NCI-H146 treated with DMSO at 0.1 percent for 48 hours (cell line): Measurements from ENCODE around the gene CABYR.
A peak's percentile ranks its signal among the peaks of the same experiment; 100 is the strongest.

ENCODE experiments used
- DNase-seq: peaks from one replicate; lab custom pipeline; 2025; ENCODE audit not compliant: unreplicated experiment; lab: John Stamatoyannopoulos, UW

Gene CABYR

DNA sequence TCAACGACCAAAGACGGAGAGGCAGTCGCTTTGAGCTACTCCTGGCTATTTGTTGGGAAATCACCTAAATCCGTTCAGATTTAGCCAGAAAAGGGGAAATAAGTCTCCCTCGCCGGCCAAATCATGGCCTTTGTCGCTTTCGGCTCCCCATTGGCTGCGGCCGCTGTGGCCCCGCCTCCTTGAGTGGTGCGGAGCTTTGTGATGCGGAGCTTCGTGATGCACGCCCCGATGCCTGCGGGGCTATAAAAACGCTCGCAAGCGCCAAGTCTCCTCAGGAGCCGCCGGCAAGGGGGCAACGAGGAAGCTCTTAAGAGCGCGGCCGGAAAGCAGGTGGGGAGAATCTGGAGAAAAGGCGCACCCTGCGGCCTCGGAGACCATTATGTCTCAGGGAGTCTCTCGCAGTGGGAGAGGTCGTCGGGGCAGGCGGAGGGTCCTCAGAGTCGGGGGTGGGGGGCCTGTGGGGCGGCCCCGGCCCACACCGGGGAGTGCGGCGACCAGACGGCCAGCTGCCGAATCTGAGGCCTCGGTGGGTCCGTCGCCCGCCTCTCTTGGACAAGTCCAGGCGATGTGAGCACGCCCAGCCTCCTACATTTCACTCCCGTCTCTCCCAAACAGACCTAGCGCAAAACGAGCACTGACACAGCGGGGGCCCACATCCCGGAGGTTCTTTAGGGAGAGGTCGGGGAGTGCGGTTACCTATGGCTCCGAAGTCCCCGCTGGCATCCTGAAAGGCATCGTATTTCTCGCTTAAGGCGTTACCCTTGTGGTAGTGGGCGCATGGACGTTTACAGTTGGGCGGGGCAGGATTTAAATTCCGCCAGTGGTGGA, at the start of gene CABYR:
Gene CABYR (plus strand): TSS at position 274 of the 828 bp plus-strand sequence. CDS start 4,053 bp downstream, outside the sequence.
- DNase-seq: peak; percentile 89

DNA sequence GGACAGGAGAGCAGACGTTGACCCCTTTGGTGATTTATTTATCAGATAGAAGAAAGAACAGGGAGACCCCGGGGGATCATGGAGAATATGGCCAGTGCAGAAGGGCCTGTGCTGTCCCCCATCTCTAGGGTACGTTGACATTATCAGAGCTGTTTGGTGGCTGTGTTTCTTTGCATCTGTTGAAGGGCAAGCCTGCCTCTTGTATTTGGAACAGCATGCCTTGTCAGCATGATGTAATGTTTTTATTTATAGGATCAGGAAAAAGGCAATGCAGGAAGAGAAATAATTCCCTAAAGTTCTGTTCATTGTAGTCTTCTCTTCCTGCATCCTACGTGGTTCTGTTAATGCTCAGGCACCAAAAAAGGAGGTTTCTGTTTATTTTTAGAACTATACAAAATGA, 49.8 kb upstream of the CABYR start:
- DNase-seq: no peak

DNA sequence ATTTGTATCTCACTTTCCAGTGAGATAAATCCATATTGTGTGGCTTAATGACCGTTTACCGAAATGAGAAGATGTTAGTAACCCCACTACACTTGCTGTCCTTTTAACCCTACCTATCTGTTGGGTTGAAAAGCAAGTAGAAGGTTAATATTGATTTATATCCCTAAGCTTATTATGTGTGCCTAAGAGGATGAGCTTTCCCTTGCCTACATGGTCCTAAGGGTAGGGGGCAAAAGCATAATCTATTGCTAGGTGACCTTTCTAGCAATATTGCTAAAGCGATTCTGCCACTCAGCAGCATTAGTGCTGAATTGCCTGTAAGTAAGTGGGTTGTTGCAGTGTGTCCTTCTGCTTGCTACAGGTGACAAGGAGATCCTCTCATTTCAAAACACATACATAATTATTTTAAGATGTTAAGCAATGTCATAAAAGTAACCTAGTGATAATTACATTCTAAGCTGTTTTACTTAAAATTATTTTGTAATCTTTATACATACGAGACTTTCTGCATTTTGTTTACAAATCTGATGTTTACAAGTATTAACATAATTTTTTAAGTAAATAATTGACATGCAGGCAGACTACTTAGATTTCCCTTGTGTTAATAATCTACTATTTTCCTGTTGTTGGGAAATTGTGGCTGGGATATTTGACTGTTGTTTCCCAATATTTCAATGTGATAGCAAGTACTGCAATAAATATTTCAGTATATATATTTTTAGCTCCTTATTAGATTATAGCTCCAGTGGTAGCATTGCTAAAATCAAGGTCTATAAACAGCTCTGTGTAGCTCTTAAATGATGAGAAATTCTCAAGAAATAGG, 49.1 kb upstream of the CABYR start:
- no peak for DNase-seq

- DNase-seq: no peak
These were observed 48.0 kb upstream of the CABYR start for GRCh38 chr18:24090876-24091275.

- DNase-seq: no peak
These were observed 44.3 kb upstream of the CABYR start for GRCh38 chr18:24094561-24094960.

- no peak for DNase-seq
These were observed 42.9 kb upstream of the CABYR start for GRCh38 chr18:24095976-24096375.

DNA sequence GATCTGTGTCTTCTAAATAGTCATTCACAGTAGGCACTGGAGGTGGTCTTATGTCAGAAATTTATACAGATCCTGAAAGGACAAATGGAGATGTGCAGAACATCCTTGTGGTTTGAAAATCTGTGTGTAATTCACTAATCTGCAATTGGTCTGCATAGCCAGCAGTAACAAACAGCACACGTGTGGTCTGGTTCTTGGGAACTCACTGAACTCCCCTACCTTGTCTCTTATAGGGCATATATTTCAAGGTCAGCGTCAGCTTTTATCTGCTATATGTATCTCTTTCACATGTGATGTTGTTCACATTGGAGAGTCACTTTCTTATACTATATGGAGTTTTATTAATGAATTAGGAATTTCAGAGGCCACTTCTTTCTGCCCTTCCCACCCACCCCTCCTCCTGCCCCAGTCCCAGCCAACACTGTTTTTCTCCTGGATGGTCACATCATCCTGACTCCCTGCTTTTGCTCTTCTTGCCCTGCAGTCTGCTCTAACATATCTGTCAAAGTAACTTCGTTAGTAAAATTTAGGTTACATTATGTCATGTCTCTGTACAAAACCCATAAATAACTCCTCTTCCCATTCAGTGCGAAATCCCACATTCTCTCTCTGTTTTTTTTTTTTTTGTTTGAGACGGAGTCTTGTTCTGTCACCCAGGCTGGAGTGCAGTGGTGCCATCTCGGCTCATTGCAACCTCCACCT, 35.4 kb upstream of the CABYR start:
- no peak for DNase-seq

DNA sequence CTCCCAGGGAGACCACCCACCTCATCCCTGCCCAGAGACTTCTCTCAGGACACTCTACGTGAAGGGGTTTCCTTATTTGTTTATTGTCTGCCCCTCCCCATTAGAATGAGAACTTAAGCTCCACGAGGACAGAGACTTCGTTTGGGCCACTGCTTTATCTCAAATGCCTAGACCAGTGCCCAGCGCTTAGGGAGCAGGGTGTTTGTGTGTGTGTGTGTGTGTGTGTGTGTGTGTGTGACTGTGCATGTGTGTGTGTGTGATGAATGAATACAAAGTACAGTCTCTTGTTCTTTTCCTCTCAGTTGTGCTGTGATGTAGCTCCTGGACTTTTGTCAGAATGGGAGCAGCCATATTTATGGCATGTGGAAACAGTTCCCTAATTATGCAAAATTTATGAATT, 34.4 kb upstream of the CABYR start:
- no peak for DNase-seq

DNA sequence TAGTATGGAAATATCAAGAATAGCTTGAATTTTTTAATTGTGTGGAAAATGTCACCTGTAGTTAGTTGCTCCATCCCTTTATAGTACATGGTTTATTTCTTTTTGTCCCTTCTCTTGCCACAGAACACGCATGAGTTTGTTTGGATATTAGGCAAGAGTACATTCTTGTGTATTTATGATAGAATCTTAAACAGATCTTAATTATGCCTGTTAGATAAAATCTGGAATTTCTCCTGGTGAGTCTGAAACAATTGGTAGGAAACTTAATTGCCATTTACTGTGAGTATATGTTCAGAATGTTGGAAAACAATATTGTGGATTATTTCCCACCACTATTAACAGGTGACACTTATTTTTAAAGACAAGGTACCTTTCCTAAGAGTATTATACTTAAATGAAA, 30.2 kb upstream of the CABYR start:
- DNase-seq: no peak

DNA sequence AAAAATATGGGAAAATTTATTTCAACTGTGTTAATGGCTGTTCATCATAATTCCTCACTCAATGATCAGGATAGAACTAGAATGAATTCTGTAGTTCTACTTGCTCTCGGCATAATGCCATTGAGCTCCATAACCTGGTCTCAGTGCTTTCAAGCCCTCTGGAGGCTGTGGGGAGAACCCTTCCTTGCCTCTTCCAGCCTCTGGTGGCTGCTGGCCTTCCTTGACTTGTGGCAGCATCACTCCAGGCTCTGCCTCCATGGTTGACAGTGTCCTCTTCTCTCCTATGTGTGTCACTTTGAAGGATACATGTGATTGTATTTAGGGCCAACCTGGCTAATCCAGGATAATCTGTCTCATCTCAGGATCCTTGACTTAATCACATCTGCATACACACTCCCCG, 26.9 kb upstream of the CABYR start:
- DNase-seq: no peak

GRCh38 chr18:24112464-24112863, 26.4 kb upstream of the CABYR start:
- no peak for DNase-seq

DNA sequence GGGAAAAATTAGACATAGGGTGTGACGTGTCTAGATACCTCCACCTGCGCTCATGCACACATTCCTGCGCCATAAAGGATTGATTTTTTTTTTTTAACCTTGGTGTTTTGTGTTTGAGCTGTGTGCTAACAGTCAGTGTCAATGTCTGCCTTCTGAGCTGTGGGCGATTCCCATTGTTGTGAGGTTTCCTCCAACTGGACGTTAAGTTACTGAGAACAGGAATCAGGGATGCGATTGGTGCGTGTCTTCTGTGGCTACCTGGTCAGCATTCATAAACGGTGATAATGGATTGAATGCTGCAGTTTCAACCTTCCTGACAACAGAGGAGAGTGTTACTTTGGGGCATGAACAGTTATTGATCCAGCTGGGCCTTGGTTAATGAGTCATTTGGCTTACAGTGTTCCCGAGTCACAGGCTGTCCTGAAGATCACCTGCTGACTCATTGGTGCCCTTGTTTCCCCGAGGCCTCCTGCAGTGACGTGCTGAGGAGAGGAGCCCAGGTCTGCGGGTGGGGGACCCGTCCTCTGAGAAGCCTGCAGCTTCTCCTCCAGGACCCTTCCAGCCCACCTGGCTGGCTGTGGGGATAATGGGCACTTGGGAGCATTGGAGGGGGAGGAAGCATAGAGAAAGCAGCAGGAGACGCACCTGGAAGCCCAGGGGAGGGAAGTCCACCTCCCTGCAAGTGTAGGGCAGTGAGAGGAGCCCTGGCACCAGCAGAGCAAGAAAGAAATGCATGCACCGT, 25.8 kb upstream of the CABYR start:
- DNase-seq: peak; percentile 99

- no peak for DNase-seq
These were observed 23.8 kb upstream of the CABYR start for GRCh38 chr18:24114924-24115549.

GRCh38 chr18:24115628-24116027, 23.2 kb upstream of the CABYR start:
- DNase-seq: no peak

DNA sequence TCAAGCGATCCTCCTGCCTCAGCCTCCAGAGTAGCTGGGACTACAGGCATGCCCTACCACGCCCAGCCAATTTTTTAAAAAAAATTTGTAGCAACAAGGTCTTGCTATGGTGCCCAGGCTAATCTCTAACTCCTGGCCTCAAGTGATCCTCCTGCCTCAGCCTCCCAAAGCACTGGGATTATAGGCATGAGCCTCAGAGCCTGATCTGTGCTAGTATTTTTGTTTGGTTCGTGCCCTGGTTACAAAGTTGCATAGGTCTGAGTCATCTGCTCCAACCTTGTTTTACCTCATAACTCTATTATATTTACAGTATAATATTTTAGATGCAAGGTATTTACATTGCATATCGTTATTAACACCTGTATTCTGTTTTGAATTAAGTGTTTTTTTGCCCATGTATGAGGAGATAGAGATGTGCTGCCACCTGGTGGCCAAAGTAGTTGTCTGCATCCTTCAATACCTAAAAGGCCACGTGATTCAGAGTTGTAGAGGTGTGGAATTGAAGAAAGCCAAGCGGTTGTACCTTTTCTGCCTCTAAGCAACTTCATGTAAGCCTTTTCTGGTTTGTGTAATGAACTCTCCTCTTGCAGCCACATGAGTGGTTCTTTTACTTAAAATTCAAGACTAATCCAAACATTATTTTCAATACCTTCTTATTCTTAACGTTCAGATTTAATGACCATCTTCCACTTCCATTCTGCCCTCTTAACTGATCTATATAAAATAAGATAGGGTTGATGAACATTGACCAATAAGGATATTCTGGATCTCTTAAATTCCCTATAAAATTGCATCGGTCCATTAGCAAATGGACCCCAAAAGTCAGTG, 19.9 kb upstream of the CABYR start:
- peak; percentile 90 for DNase-seq

GRCh38 chr18:24120676-24121075, 18.2 kb upstream of the CABYR start:
- DNase-seq: no peak

GRCh38 chr18:24121625-24122024, 17.2 kb upstream of the CABYR start:
- no peak for DNase-seq

DNA sequence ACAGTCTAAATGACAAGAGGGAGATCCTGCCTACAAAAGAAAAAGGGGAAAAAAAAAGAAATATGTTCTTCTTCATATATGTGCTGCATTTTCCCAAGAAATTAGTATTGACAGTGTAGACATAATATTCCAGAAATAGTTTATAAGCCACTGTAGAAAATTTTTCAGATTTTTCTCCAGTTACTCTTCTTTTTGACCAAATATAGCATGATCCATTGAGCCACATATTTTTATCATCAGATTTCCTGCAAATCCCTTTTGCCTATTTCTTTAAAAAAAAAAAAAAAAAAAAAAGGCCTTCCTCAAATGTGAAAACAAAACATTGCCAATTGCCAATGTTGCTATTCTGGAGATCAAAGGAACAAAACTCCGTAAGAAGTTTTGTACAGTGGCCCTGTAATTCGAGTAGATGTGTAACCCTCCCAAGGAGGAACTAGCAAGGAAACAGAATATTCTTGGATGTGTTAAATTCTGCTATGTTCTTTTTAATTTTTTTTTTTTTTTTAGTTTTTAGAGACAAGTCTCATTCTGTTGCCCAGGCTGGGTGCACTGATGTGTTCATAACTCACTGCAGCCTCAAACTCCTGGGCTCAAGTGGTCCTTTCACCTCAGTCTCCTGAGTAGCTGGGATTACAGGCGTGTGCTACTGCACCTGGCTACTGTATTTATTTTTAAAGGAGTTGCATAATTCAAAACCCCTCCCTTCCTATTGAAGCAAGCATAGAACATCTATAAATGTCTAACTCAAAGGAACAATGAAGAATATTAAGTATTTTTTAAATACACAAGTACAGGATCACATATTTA, 12.5 kb upstream of the CABYR start:
- DNase-seq: no peak

- no peak for DNase-seq
These were observed 11.1 kb upstream of the CABYR start for GRCh38 chr18:24127735-24128134.
